Tibial artery (tissue), 4 donors: ENCODE data around the gene TFDP2.

Source experiments
- DNase-seq, 2 donors: peaks; one replicate each; pipeline ENCODE4 v3.0.0-alpha.2; 2019
- H3K27ac ChIP-seq, 2 donors: fragments of 200-600 bp; sonication (generic) in 1 of 2; 1 replicate in 1 of 2; 2 replicates in 1 of 2; pipeline ENCODE4 v1.5.1; 2018 to 2019; ENCODE audit warnings: mild to moderate bottlenecking in 1 of 2
- H3K27me3 ChIP-seq, 2 donors: fragments of 200-600 bp; sonication (generic) in 1 of 2; one replicate each; pipeline versions ENCODE4 v1.5.1 to v1.6.0; 2016 to 2019
- H3K36me3 ChIP-seq, 3 donors: fragments of 200-600 bp; sonication (generic) in 2 of 3; one replicate each; pipeline ENCODE4 v1.5.1; 2016 to 2019; ENCODE audit warnings: mild to moderate bottlenecking in 2 of 3
- H3K4me1 ChIP-seq, 4 donors: fragments of 200-600 bp; sonication (generic) in 2 of 4; 1 replicate in 3 of 4; 2 replicates in 1 of 4; pipeline ENCODE4 v1.5.1; 2016 to 2019
- H3K4me3 ChIP-seq, 2 donors: fragments of 200-600 bp; sonication (generic) in 1 of 2; 1 replicate in 1 of 2; 2 replicates in 1 of 2; pipeline ENCODE4 v1.5.1; 2018 to 2019; ENCODE audit warnings: mild to moderate bottlenecking in 2 of 2
- H3K9me3 ChIP-seq, 3 donors: fragments of 200-600 bp; sonication (generic) in 1 of 3; one replicate each; pipeline ENCODE4 v1.5.1; 2016 to 2019
- intact Hi-C: fragments of 100-400 bp; cut with DNase I; formaldehyde crosslinking; loops from one replicate; pipeline ENCODE4 v1.15.0; 2023; ENCODE audit warnings: low total_unique reads
- TF ChIP-seq, protein P1 (sequence below), 2 experiments: fragments of 200-600 bp in 1 of 2; fragments of 450-650 bp in 1 of 2; IDR thresholded peaks; one replicate each; pipeline ENCODE4 v1.5.1; 2017 to 2019; ENCODE audit warnings: antibody characterized with exemption in 2 of 2, mild to moderate bottlenecking in 1 of 2, moderate library complexity in 1 of 2

Gene TFDP2

DNA sequence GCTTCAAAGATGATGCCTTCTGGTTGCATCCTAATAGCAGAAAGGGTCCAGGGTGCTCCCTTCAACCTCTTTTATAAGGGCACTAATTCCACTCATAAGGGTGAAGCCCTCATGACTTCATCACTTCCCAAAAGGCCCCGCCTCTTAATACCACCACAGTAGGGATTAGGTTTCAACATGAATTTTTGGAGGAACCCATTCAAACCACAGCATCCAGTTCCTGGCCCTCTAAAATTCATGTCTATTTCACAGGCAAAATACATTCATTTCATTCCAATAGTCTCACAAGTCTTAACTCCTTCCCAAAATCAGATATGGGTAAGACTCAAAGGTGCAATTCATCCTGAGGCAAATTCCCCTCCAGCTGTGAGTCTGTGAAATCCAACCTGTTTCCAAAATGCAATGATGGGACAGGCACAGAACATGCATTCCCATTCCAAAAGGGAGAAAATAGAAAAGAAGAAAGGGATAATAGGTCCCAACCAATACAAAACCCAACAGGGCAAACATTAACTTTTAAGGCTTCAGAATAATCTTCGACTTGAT, 148.9 kb downstream of the TFDP2 start:
- Histone ChIP-seq H3K9me3 (no peaks in the 10 kb centered on the region), H3K4me3 (no peak overlapping the region)

DNA sequence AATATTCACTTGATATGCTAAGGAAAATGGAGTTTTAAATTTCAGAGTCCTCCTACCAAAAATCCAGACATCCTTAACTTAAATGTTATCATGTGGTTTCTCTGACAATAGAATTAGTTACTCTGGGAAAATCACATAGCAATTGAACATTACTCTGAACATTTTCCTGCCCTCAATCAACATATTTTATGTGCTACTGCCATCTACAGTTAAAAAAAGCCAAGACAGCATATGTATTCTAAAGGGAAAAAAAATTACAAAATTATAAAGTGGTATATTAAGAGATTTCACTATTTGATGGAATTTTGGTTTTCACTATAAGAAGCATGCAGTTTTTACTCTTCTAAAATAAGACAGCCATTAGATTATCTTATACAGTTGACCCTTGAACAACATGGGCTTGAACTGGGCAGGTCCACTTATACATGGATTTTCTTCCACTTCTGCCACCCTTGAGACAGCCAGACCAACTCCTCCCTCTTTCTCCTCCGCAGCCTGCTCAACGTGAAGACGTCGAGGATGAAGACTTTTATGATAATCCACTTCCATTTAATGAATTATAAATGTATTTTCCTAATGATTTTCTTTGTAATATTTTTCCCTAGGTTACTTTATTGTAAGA, 150.6 kb downstream of the TFDP2 start:
- DNase-seq, result no peak
- intact Hi-C loops, result no loop called here
- TF ChIP-seq, protein P1, sequence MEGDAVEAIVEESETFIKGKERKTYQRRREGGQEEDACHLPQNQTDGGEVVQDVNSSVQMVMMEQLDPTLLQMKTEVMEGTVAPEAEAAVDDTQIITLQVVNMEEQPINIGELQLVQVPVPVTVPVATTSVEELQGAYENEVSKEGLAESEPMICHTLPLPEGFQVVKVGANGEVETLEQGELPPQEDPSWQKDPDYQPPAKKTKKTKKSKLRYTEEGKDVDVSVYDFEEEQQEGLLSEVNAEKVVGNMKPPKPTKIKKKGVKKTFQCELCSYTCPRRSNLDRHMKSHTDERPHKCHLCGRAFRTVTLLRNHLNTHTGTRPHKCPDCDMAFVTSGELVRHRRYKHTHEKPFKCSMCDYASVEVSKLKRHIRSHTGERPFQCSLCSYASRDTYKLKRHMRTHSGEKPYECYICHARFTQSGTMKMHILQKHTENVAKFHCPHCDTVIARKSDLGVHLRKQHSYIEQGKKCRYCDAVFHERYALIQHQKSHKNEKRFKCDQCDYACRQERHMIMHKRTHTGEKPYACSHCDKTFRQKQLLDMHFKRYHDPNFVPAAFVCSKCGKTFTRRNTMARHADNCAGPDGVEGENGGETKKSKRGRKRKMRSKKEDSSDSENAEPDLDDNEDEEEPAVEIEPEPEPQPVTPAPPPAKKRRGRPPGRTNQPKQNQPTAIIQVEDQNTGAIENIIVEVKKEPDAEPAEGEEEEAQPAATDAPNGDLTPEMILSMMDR (IDR thresholded peaks at IDR 0.05), result peak in 1 of 2 experiments; percentile 10

More for the DNA sequence above, 148.9 kb downstream of the TFDP2 start:
- H3K27me3 ChIP-seq, result no peaks in the 10 kb centered on the region
- no peak for DNase-seq
- H3K27ac ChIP-seq, result no peak overlapping the region
- TF ChIP-seq, protein P1 (IDR thresholded peaks at IDR 0.05), result no peak
- peaks cover 0 to 12% (median under 1%) of the 10 kb centered on the region in 4 donors for H3K4me1 ChIP-seq
- intact Hi-C loops, result no loop called here
- H3K36me3 ChIP-seq, result peaks cover 0 to 5% (median 0%) of the 10 kb centered on the region in 3 donors

DNA sequence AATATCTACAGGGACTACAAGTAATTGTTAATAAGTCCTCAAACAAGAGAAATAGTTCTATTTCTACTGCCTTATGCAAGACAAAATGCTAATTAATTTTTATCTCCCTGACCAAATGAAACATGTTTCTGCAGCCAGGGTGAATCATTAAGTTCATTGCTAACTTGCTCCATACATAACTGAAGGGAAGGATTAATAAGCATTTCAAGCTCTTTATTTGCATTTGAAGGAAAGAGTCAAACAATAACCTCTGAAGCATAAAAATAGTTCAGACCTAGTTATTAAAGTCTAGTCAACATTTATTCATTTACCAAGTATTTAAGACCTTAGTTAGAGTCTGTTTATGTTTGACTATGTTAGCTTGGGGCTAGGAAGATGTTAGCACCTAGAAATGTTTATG, 152.9 kb downstream of the TFDP2 start:
- no peaks in the 10 kb centered on the region for H3K36me3 ChIP-seq
- no peak for DNase-seq
- no peak overlapping the region for H3K27ac ChIP-seq
- H3K27me3 ChIP-seq, result no peaks in the 10 kb centered on the region
- intact Hi-C loops, result no loop called here
- no peak overlapping the region for H3K4me3 ChIP-seq
- TF ChIP-seq, protein P1 (IDR thresholded peaks at IDR 0.05), result no peak
- H3K4me1 ChIP-seq, result peaks cover 0 to 31% (median 5%) of the 10 kb centered on the region in 4 donors
- no peaks in the 10 kb centered on the region for H3K9me3 ChIP-seq

More for the DNA sequence above, 150.6 kb downstream of the TFDP2 start:
- H3K27ac ChIP-seq, result no peak overlapping the region
- H3K36me3 ChIP-seq, result no peaks in the 10 kb centered on the region
- H3K4me3 ChIP-seq, result no peak overlapping the region
- peaks cover 0 to 22% (median 5%) of the 10 kb centered on the region in 4 donors for H3K4me1 ChIP-seq
- no peaks in the 10 kb centered on the region for H3K27me3 ChIP-seq
- no peaks in the 10 kb centered on the region for H3K9me3 ChIP-seq

DNA sequence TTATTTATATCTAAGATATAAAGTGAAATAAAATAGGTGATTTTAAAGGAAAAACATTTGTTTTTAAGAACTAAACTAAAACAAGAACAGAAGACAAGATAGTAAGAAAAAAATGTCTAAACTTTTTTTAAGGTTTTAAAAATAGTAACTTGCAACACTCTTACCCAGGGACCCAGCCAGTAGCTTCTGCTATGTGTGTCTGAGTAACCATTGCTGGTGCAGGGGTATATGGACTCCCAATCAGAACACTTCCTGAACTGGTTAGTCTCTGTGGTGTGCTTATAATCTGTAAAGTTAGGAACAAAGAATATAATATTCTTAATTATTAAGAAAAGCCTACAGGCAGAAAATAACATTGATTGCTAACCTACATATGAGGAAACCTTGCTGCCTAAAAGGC, 154.5 kb downstream of the TFDP2 start:
- DNase-seq, result no peak
- H3K4me3 ChIP-seq, result no peak overlapping the region
- peaks cover 0 to 6% (median 0%) of the 10 kb centered on the region in 3 donors for H3K36me3 ChIP-seq
- H3K27ac ChIP-seq, result no peak overlapping the region
- H3K9me3 ChIP-seq, result no peaks in the 10 kb centered on the region
- peaks cover 0 to 31% (median 5%) of the 10 kb centered on the region in 4 donors for H3K4me1 ChIP-seq
- H3K27me3 ChIP-seq, result no peaks in the 10 kb centered on the region
- TF ChIP-seq, protein P1 (IDR thresholded peaks at IDR 0.05), result no peak
- intact Hi-C loops, result no loop called here

DNA sequence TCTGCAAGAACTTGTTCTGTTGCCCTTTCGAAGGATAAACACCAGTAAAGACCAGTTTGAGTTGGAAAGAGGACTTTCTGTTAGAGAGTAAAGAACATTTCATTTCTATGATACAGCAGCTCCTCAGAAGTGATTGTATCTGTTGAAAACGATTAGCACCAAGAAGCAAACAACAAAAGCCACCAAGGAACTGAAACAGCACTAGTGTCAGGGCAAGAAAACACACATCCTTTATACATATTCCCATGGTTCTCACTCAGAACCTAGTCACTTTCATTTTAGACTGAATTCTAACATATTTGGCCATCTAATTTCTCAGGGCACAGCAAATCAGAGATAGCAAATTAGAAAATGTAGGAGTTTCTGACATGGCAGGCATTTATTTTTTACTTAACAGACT, 156.8 kb downstream of the TFDP2 start:
- no peaks in the 10 kb centered on the region for H3K9me3 ChIP-seq
- peaks cover 0 to 31% (median 5%) of the 10 kb centered on the region in 4 donors for H3K4me1 ChIP-seq
- peaks cover 0 to 6% (median 0%) of the 10 kb centered on the region in 3 donors for H3K36me3 ChIP-seq
- no peak overlapping the region for H3K4me3 ChIP-seq
- H3K27me3 ChIP-seq, result no peaks in the 10 kb centered on the region
- intact Hi-C loops, result no loop called here
- no peak overlapping the region for H3K27ac ChIP-seq
- no peak for DNase-seq
- TF ChIP-seq, protein P1 (IDR thresholded peaks at IDR 0.05), result no peak
